HepG2 (cell line): Measurements from ENCODE around the gene RPL41. TPM values are rescaled to one million over a fixed set of nuclear protein-coding genes. Genes with fewer than 3 reads are reported as not detected.

Experiments used
- CREM ChIP-seq, 2 experiments: sonication (generic) in 1 of 2; formaldehyde crosslinking in 1 of 2; IDR thresholded peaks; 2 replicates each; pipeline versions ENCODE4 v1.4.0 to v1.6.1; 2016 to 2020; ENCODE audit warnings: antibody characterized with exemption in 1 of 2, mild to moderate bottlenecking in 1 of 2, missing genetic modification reagents in 1 of 2
- DNMT1 ChIP-seq: sonication (generic); formaldehyde crosslinking; IDR thresholded peaks from 2 replicates; pipeline ENCODE4 v1.5.1; 2020; ENCODE audit warnings: mild to moderate bottlenecking, missing genetic modification reagents
- KDM5A ChIP-seq: fragments of 200-600 bp; sonication (generic); IDR thresholded peaks from 2 replicates; pipeline ENCODE4 v1.7.0; 2018; ENCODE audit warnings: antibody characterized with exemption, mild to moderate bottlenecking, low read length, borderline replicate concordance
- RBFOX2 ChIP-seq: fragments of 200-400 bp; formaldehyde crosslinking; IDR thresholded peaks from 2 replicates; pipeline ENCODE4 v1.6.1; 2017; ENCODE audit warnings: low read depth, mild to moderate bottlenecking, low read length
- SMC3 ChIP-seq: IDR thresholded peaks from 2 replicates; pipeline ENCODE4 v1.6.1; 2011; ENCODE audit warnings: low read length, improper control_type of control experiment
- SRSF9 ChIP-seq: fragments of 200-400 bp; formaldehyde crosslinking; IDR thresholded peaks from 2 replicates; pipeline ENCODE4 v1.6.1; 2018; ENCODE audit warnings: borderline replicate concordance, mild to moderate bottlenecking, low read depth, low read length; ENCODE audit not compliant: insufficient read depth, poor library complexity, severe bottlenecking
- TOE1 ChIP-seq: sonication (generic); formaldehyde crosslinking; IDR thresholded peaks from 2 replicates; pipeline ENCODE4 v1.4.0; 2020; ENCODE audit warnings: mild to moderate bottlenecking, missing genetic modification reagents
- ZBTB20 ChIP-seq: sonication (generic); formaldehyde crosslinking; IDR thresholded peaks from 2 replicates; pipeline ENCODE4 v1.8.1; 2023; ENCODE audit warnings: missing genetic modification reagents, low read depth, mild to moderate bottlenecking, borderline replicate concordance
- ZBTB3 ChIP-seq: sonication (generic); formaldehyde crosslinking; IDR thresholded peaks from 2 replicates; pipeline ENCODE4 v1.4.0; 2020; ENCODE audit warnings: low read depth, mild to moderate bottlenecking, moderate library complexity, missing genetic modification reagents, borderline replicate concordance
- ZMYM3 ChIP-seq: sonication (generic); formaldehyde crosslinking; IDR thresholded peaks from 2 replicates; pipeline ENCODE4 v1.5.1; 2020; ENCODE audit warnings: mild to moderate bottlenecking, missing genetic modification reagents
- ZNF205 ChIP-seq: IDR thresholded peaks from 2 replicates; pipeline ENCODE4 v1.6.1; 2018; ENCODE audit warnings: missing biosample characterization, missing genetic modification reagents
- ZNF761 ChIP-seq: sonication (generic); formaldehyde crosslinking; conservative IDR thresholded peaks from 2 replicates; pipeline ENCODE4 v1.4.0; 2020; ENCODE audit warnings: mild to moderate bottlenecking, missing genetic modification reagents
- ZSCAN22 ChIP-seq: sonication (generic); formaldehyde crosslinking; IDR thresholded peaks from 2 replicates; pipeline ENCODE4 v1.4.0; 2020; ENCODE audit warnings: mild to moderate bottlenecking, missing genetic modification reagents
- polyA plus RNA-seq, 8 experiments: library from polyadenylated mRNA; depleted of rRNA in 3 of 8; stranded (reverse) in 7 of 8; unstranded in 1 of 8; fragments of >200 nt; fragmentation: Illumina TruSeq in 4 of 8; extraction: Trizol in 4 of 8; gene quantifications; 2 replicates each; pipeline versions ENCODE4 v1.2.1 to v1.2.3, GENCODE V29; 2011 to 2016; ENCODE audit warnings: low read depth in 4 of 8, missing spikeins in 1 of 8, mixed read lengths in 1 of 8; ENCODE audit not compliant: insufficient read depth in 1 of 8
- total RNA-seq, 5 experiments: library from RNA; depleted of rRNA; stranded (reverse); fragments of >200 nt; fragmentation: Illumina TruSeq; extraction: Trizol; gene quantifications; 2 replicates each; pipeline ENCODE4 v1.2.3, GENCODE V29; 2016; ENCODE audit warnings: low read depth in 1 of 5
- TF ChIP-seq, protein P1 (sequence below): sonication (generic); formaldehyde crosslinking; IDR thresholded peaks from 2 replicates; pipeline ENCODE4 v1.4.0; 2020; ENCODE audit warnings: missing genetic modification reagents
- TF ChIP-seq, protein P2 (sequence below): sonication (generic); formaldehyde crosslinking; IDR thresholded peaks from 2 replicates; pipeline ENCODE4 v1.5.1; 2020; ENCODE audit warnings: missing genetic modification reagents, mild to moderate bottlenecking, borderline replicate concordance
- TF ChIP-seq, protein P3 (sequence below): sonication (generic); formaldehyde crosslinking; IDR thresholded peaks from 2 replicates; pipeline ENCODE4 v1.8.1; 2023; ENCODE audit warnings: mild to moderate bottlenecking, missing genetic modification reagents
- TF ChIP-seq, protein P4 (sequence below): sonication (generic); formaldehyde crosslinking; IDR thresholded peaks from 2 replicates; pipeline ENCODE4 v1.4.0; 2020; ENCODE audit warnings: mild to moderate bottlenecking, low read depth, missing genetic modification reagents

Gene RPL41
- total and polyA plus RNA-seq, 2 of the 13 experiments (the other 11 are each of a cell fraction or from before 2014, with no cell fraction given), result 4,012 to 7,670 TPM

DNA sequence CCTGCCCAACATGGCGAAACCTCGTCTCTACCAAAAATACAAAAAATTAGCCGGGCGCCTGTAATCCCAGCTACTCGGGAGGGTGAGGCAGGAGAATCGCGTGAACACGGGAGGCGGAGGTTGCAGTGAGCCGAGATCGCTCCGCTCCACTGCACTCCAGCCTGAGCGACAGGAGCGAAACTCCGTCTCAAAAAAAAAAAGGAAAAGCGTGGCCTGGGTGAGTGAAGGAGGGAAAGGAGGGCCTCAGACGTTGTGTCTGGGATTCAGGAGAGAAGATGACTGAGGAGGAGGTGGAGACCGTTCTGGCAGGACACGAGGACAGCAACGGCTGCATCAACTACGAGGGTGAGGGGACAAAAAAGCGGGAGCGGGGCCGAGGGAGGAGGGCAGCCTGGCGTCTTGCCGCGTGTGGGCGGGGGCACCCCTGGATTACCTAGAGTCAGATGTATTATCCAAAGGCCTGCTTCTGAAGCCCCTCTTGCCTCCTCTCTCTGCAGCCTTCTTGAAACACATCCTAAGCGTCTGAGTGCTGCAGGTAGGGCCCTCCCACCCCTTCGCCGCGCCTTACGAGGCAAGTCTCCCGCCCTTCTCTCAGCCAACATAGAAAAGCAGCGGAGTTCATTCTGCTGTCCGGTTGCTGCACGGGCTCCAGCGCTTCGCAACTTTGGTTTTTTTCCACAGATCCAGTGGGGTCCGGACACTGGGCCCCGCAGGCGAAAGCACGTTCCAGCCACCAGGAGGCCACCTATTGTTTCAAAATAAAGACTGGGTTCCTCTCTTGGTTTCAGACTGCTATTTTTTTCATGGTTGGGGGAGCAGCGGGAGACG, 41.0 kb downstream of the RPL41 start (continued):
- TF ChIP-seq, protein P1, sequence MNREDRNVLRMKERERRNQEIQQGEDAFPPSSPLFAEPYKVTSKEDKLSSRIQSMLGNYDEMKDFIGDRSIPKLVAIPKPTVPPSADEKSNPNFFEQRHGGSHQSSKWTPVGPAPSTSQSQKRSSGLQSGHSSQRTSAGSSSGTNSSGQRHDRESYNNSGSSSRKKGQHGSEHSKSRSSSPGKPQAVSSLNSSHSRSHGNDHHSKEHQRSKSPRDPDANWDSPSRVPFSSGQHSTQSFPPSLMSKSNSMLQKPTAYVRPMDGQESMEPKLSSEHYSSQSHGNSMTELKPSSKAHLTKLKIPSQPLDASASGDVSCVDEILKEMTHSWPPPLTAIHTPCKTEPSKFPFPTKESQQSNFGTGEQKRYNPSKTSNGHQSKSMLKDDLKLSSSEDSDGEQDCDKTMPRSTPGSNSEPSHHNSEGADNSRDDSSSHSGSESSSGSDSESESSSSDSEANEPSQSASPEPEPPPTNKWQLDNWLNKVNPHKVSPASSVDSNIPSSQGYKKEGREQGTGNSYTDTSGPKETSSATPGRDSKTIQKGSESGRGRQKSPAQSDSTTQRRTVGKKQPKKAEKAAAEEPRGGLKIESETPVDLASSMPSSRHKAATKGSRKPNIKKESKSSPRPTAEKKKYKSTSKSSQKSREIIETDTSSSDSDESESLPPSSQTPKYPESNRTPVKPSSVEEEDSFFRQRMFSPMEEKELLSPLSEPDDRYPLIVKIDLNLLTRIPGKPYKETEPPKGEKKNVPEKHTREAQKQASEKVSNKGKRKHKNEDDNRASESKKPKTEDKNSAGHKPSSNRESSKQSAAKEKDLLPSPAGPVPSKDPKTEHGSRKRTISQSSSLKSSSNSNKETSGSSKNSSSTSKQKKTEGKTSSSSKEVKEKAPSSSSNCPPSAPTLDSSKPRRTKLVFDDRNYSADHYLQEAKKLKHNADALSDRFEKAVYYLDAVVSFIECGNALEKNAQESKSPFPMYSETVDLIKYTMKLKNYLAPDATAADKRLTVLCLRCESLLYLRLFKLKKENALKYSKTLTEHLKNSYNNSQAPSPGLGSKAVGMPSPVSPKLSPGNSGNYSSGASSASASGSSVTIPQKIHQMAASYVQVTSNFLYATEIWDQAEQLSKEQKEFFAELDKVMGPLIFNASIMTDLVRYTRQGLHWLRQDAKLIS (CRISPR knock-in tag), result no peak
- no peak; the same call in 1 of the 2 replicates for TF ChIP-seq ZNF761 (CRISPR knock-in tag)
- no peak for TF ChIP-seq ZMYM3 (CRISPR knock-in tag)
- no peak for TF ChIP-seq ZBTB20 (CRISPR knock-in tag)
- TF ChIP-seq, protein P2, sequence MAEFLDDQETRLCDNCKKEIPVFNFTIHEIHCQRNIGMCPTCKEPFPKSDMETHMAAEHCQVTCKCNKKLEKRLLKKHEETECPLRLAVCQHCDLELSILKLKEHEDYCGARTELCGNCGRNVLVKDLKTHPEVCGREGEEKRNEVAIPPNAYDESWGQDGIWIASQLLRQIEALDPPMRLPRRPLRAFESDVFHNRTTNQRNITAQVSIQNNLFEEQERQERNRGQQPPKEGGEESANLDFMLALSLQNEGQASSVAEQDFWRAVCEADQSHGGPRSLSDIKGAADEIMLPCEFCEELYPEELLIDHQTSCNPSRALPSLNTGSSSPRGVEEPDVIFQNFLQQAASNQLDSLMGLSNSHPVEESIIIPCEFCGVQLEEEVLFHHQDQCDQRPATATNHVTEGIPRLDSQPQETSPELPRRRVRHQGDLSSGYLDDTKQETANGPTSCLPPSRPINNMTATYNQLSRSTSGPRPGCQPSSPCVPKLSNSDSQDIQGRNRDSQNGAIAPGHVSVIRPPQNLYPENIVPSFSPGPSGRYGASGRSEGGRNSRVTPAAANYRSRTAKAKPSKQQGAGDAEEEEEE (CRISPR knock-in tag), result no peak
- no peak for TF ChIP-seq ZSCAN22 (CRISPR knock-in tag)
- TF ChIP-seq RBFOX2, result no peak; the same call in 1 of the 2 replicates
- TF ChIP-seq ZNF205 (CRISPR knock-in tag), result no peak
- no peak for TF ChIP-seq CREM (IDR thresholded peaks at IDR 0.05)
- no peak for TF ChIP-seq CREM (CRISPR knock-in tag; IDR thresholded peaks at IDR 0.05)
- TF ChIP-seq DNMT1 (CRISPR knock-in tag), result no peak
- no peak for TF ChIP-seq KDM5A
- no peak for TF ChIP-seq ZBTB3 (CRISPR knock-in tag)
- TF ChIP-seq, protein P3, sequence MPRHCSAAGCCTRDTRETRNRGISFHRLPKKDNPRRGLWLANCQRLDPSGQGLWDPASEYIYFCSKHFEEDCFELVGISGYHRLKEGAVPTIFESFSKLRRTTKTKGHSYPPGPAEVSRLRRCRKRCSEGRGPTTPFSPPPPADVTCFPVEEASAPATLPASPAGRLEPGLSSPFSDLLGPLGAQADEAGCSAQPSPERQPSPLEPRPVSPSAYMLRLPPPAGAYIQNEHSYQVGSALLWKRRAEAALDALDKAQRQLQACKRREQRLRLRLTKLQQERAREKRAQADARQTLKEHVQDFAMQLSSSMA (CRISPR knock-in tag), result no peak
- TF ChIP-seq, protein P4, sequence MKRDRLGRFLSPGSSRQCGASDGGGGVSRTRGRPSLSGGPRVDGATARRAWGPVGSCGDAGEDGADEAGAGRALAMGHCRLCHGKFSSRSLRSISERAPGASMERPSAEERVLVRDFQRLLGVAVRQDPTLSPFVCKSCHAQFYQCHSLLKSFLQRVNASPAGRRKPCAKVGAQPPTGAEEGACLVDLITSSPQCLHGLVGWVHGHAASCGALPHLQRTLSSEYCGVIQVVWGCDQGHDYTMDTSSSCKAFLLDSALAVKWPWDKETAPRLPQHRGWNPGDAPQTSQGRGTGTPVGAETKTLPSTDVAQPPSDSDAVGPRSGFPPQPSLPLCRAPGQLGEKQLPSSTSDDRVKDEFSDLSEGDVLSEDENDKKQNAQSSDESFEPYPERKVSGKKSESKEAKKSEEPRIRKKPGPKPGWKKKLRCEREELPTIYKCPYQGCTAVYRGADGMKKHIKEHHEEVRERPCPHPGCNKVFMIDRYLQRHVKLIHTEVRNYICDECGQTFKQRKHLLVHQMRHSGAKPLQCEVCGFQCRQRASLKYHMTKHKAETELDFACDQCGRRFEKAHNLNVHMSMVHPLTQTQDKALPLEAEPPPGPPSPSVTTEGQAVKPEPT (CRISPR knock-in tag), result no peak
- TF ChIP-seq TOE1 (CRISPR knock-in tag), result no peak
- TF ChIP-seq SRSF9, result no peak
- peak; percentile 44 for TF ChIP-seq SMC3
